K562 (cell line): ENCODE data around the gene PTPRR. TPM values are rescaled to one million over a fixed set of nuclear protein-coding genes. Genes with fewer than 3 reads are reported as not detected.

ENCODE experiments used
- ATAC-seq: fragments of 200-7000 bp; cut with Tn5 transposase; 3 replicates; pipeline ENCODE4 v1.9.1; 2020; ENCODE audit warnings: moderate library complexity
- BruUV-seq: library from RNA; stranded (reverse); fragments of 400-500 nt; replicated peaks from 2 replicates; lab custom pipeline; 2021; lab: Mats Ljungman, UMichigan
- CTCF ChIA-PET: fragments of 300-600 bp; formaldehyde crosslinking; extraction: SDS; loops from one replicate; lab custom pipeline; 2021; ENCODE audit warnings: low intra/inter-chr PET ratio; lab: Yijun Ruan, JAX
- POLR2A ChIA-PET: fragments of 300-600, 350-650 bp; sonication (Branson Sonifier 250); formaldehyde crosslinking; extraction: SDS; loops from one replicate; lab custom pipeline; 2021; ENCODE audit warnings: antibody characterized with exemption, inconsistent platforms; lab: Yijun Ruan, JAX
- DNase-seq, 4 experiments: peaks; one replicate each; pipeline versions ENCODE4 v3.0.0 to v3.0.0-alpha.2; 2011 to 2018; ENCODE audit warnings: low spot score in 3 of 4, mixed read lengths in 3 of 4; ENCODE audit errors: extremely low read depth in 1 of 4
- FAIRE-seq: peaks from 2 replicates; lab custom pipeline; 2011; peaks lifted over from hg19 to GRCh38; lab: Jason Lieb, UNC
- H2AFZ ChIP-seq: 2 replicates; pipeline ENCODE4 v1.6.0; 2011; ENCODE audit warnings: low read depth, low read length, control low read depth, inconsistent platforms
- H3K27ac ChIP-seq: fragments of 200-600 bp; 3 replicates; pipeline ENCODE4 v1.8.0; 2011; ENCODE audit warnings: low read depth, mild to moderate bottlenecking, control low read depth, inconsistent platforms, low read length, moderate library complexity, mixed read lengths; ENCODE audit errors: extremely low read depth
- H3K27me3 ChIP-seq, 2 experiments: fragments of 300-600 bp in 1 of 2; 2 replicates in 1 of 2; 3 replicates in 1 of 2; pipeline versions ENCODE4 v1.6.0 to v1.8.0; 2011; ENCODE audit warnings: inconsistent platforms in 2 of 2, low read length in 2 of 2, mild to moderate bottlenecking in 1 of 2, mixed read lengths in 1 of 2, moderate library complexity in 1 of 2; ENCODE audit not compliant: control insufficient read depth in 2 of 2, insufficient read depth in 2 of 2
- H3K36me3 ChIP-seq: fragments of 300-600 bp; 3 replicates; pipeline ENCODE4 v1.8.0; 2011; ENCODE audit warnings: mild to moderate bottlenecking, low read length, inconsistent platforms; ENCODE audit not compliant: control insufficient read depth, insufficient read depth
- H3K4me1 ChIP-seq, 2 experiments: fragments of 200-600 bp in 1 of 2; replicated peaks in 1 of 2; 2 replicates in 1 of 2; 3 replicates in 1 of 2; pipeline versions ENCODE4 v1.5.1 to v1.8.0; 2011; ENCODE audit warnings: inconsistent platforms in 2 of 2, low read length in 2 of 2, mild to moderate bottlenecking in 1 of 2, mixed read lengths in 1 of 2, moderate library complexity in 1 of 2; ENCODE audit not compliant: control insufficient read depth in 2 of 2, insufficient read depth in 2 of 2
- H3K4me2 ChIP-seq: 2 replicates; pipeline ENCODE4 v1.6.1; 2011; ENCODE audit warnings: low read length, control low read depth, inconsistent platforms, mixed read lengths; ENCODE audit not compliant: insufficient read depth
- H3K4me3 ChIP-seq: fragments of 200-600 bp; sonication (generic), shearing (Covaris generic); 2 replicates; pipeline ENCODE4 v1.5.1; 2016; ENCODE audit warnings: control low read depth, inconsistent platforms
- H3K79me2 ChIP-seq: fragments of 200-600 bp; 3 replicates; pipeline ENCODE4 v1.8.0; 2011; ENCODE audit warnings: low read length, inconsistent platforms; ENCODE audit not compliant: control insufficient read depth, insufficient read depth
- H3K9ac ChIP-seq, 2 experiments: 2 replicates each; pipeline versions ENCODE4 v1.6.0 to v1.6.1; 2011; ENCODE audit warnings: low read depth in 2 of 2, low read length in 2 of 2, control low read depth in 1 of 2, inconsistent platforms in 1 of 2, mild to moderate bottlenecking in 1 of 2, mixed read lengths in 1 of 2; ENCODE audit not compliant: insufficient read depth in 1 of 2
- H3K9me1 ChIP-seq: one replicate; pipeline ENCODE4 v1.6.0; 2011; ENCODE audit warnings: inconsistent platforms, mild to moderate bottlenecking, low read length, moderate library complexity; ENCODE audit not compliant: control insufficient read depth, insufficient read depth
- H3K9me3 ChIP-seq: replicated peaks from 2 replicates; pipeline ENCODE4 v1.5.1; 2011; ENCODE audit warnings: low read depth, low read length, inconsistent platforms; ENCODE audit not compliant: control insufficient read depth, insufficient read depth
- H4K20me1 ChIP-seq: replicated peaks from 2 replicates; pipeline ENCODE4 v1.6.1; 2011; ENCODE audit warnings: low read length, inconsistent platforms, mixed read lengths; ENCODE audit not compliant: control insufficient read depth, insufficient read depth
- BRF1 ChIP-seq: IDR thresholded peaks from 3 replicates; pipeline ENCODE4 v1.6.1; 2011; ENCODE audit warnings: borderline replicate concordance, mild to moderate bottlenecking; ENCODE audit not compliant: insufficient read length; ENCODE audit errors: extremely low read depth
- DEAF1 ChIP-seq: fragments of 450-650 bp; formaldehyde crosslinking; IDR thresholded peaks from 2 replicates; pipeline ENCODE4 v1.4.0; 2020; ENCODE audit warnings: mild to moderate bottlenecking, moderate library complexity
- FIP1L1 ChIP-seq: fragments of 200-400 bp; formaldehyde crosslinking; IDR thresholded peaks from 2 replicates; pipeline ENCODE4 v1.6.1; 2018; ENCODE audit warnings: mild to moderate bottlenecking, low read depth, low read length; ENCODE audit not compliant: poor library complexity, severe bottlenecking
- TFE3 ChIP-seq: fragments of 450-650 bp; formaldehyde crosslinking; IDR thresholded peaks from 2 replicates; pipeline ENCODE4 v1.4.0; 2020; ENCODE audit warnings: mild to moderate bottlenecking, mixed read lengths
- THRB ChIP-seq: fragments of 450-650 bp; formaldehyde crosslinking; conservative IDR thresholded peaks from 2 replicates; pipeline ENCODE4 v1.4.0; 2022; ENCODE audit warnings: mild to moderate bottlenecking, missing genetic modification characterization
- ZBTB1 ChIP-seq: sonication (generic); formaldehyde crosslinking; IDR thresholded peaks from 2 replicates; pipeline ENCODE4 v1.8.1; 2023; ENCODE audit warnings: missing genetic modification reagents, low read depth, mild to moderate bottlenecking, borderline replicate concordance
- ZBTB26 ChIP-seq: fragments of 450-650 bp; formaldehyde crosslinking; IDR thresholded peaks from 2 replicates; pipeline ENCODE4 v1.4.0; 2022; ENCODE audit warnings: missing genetic modification characterization
- WGBS: fragments of 100-300 bp; shearing (Covaris generic); methylation state at CpG from one replicate; pipeline ENCODE4 v1.1.6; 2016; ENCODE audit warnings: low coverage, mixed read lengths; ENCODE audit not compliant: insufficient coverage; ENCODE audit errors: missing lambda C conversion rate; 5-methylcytosine and 5-hydroxymethylcytosine counted together
- in situ Hi-C: fragments of 300-500 bp; cut with MboI; formaldehyde crosslinking; loops from 4 replicates; pipeline ENCODE4 v1.15.0; 2018; ENCODE audit warnings: inconsistent platforms, mixed read lengths
- intact Hi-C: fragments of 100-400 bp; cut with micrococcal nuclease; formaldehyde crosslinking; loops from 2 replicates; pipeline ENCODE4 v1.14.2; 2022
- polyA plus RNA-seq, 8 experiments: library from polyadenylated mRNA; depleted of rRNA in 4 of 8; stranded (reverse) in 5 of 8; unstranded in 3 of 8; fragments of >200 nt; fragmentation: Nextera tagmentation in 2 of 8; fragmentation: Illumina TruSeq in 1 of 8; extraction: Ambion mirVana in 2 of 8; extraction: Trizol in 1 of 8; gene quantifications; 2 replicates each; pipeline versions ENCODE4 v1.2.1 to v1.2.3, GENCODE V29; 2011 to 2014; ENCODE audit warnings: inconsistent platforms in 1 of 8, missing spikeins in 1 of 8
- total RNA-seq, 7 experiments: library from RNA; depleted of rRNA in 6 of 7; stranded (reverse); fragments of >200 nt in 6 of 7; fragmentation: Illumina TruSeq in 2 of 7; extraction: Trizol in 2 of 7; gene quantifications; 2 replicates each; pipeline versions ENCODE4 v1.2.1 to v1.2.3, GENCODE V29; 2011 to 2021; ENCODE audit warnings: low replicate concordance in 1 of 7

The PTPRR gene
- total and polyA plus RNA-seq, 9 of the 15 experiments (the other 6 are each of a cell fraction or from before 2014, with no cell fraction given) = 6.6 to 41.7 (median 12.3) TPM

- CTCF ChIA-PET = no interaction called here
- WGBS = 15% methylated on average over 1 of the region's 1 CpG
- Histone ChIP-seq H3K4me1 (no peaks in the 10 kb centered on the region), H3K27ac (no peak overlapping the region), H2AFZ (no peak overlapping the region), H3K4me2 (no peak overlapping the region), H3K9ac (no peak overlapping the region), H4K20me1 (no peaks in the 10 kb centered on the region), H3K27me3 (no peaks in the 10 kb centered on the region), H3K4me3 (no peak overlapping the region), H3K36me3 (no peaks in the 10 kb centered on the region), H3K79me2 (no peaks in the 10 kb centered on the region), H3K9me3 (no peaks in the 10 kb centered on the region), H3K9me1 (no peaks in the 10 kb centered on the region)
- no TSS peak for BruUV-seq
- in situ Hi-C loops (no loop called here), intact Hi-C loops (loop anchor here (10.0 kb wide), 1 partner anchor 967 kb away; no protein-coding TSS in a partner anchor)
- FAIRE-seq (no peak), DNase-seq (no peak), ATAC-seq (no peak)
- TF ChIP-seq ZBTB26 (no peak), FIP1L1 (no peak), ZBTB1 (CRISPR knock-in tag) (no peak), TFE3 (CRISPR knock-in tag) (no peak), DEAF1 (CRISPR knock-in tag) (no peak), THRB (no peak), BRF1 (no peak)
- POLR2A ChIA-PET = no interaction called here
These were observed 78.4 kb downstream of the PTPRR start for GRCh38 chr12:70842136-70842535.
